ENCODE measurements around the gene RRP12. TPM values are rescaled to one million over a fixed set of nuclear protein-coding genes. Genes with fewer than 3 reads are reported as not detected.

The RRP12 gene
- total RNA-seq, 1 experiment from 2014 or later, result 16.5 TPM

- H3K36me3 ChIP-seq (ENCODE audit: insufficient read depth, low read length), result no peaks in the 10 kb centered on the region
- H3K9ac ChIP-seq (ENCODE audit: low read length), result no peak overlapping the region
- no peak for DNase-seq
- H3K9me3 ChIP-seq (ENCODE audit: low read length), result no peaks in the 10 kb centered on the region
- no peak overlapping the region for H2AFZ ChIP-seq (ENCODE audit: low read length)
- H3K9me2 ChIP-seq (replicated peaks; ENCODE audit: insufficient read depth, low read length), result no peaks in the 10 kb centered on the region
- H3K79me2 ChIP-seq (ENCODE audit: low read length), result no peaks in the 10 kb centered on the region
- H4K20me1 ChIP-seq (ENCODE audit: insufficient read depth, low read depth, low read length), result no peaks in the 10 kb centered on the region
- H3K27ac ChIP-seq (ENCODE audit: low read length), result no peak overlapping the region
- no peaks in the 10 kb centered on the region for H3K4me1 ChIP-seq (ENCODE audit: low read length)
- H3K27me3 ChIP-seq (ENCODE audit: low read length), result no peaks in the 10 kb centered on the region
- H3K4me3 ChIP-seq (ENCODE audit: low read length), result no peak overlapping the region
- H3K4me2 ChIP-seq (ENCODE audit: low read depth, low read length, poor library complexity, severe bottlenecking), result no peak overlapping the region
These were observed 16.5 kb downstream of the RRP12 start for GRCh38 chr10:97384641-97385040.

GRCh38 chr10:97384156-97384555, 17.0 kb downstream of the RRP12 start:
- no peaks in the 10 kb centered on the region for H4K20me1 ChIP-seq (ENCODE audit: insufficient read depth, low read depth, low read length)
- H3K79me2 ChIP-seq (ENCODE audit: low read length), result no peaks in the 10 kb centered on the region
- no peak overlapping the region for H3K4me2 ChIP-seq (ENCODE audit: low read depth, low read length, poor library complexity, severe bottlenecking)
- no peaks in the 10 kb centered on the region for H3K27me3 ChIP-seq (ENCODE audit: low read length)
- no peaks in the 10 kb centered on the region for H3K9me2 ChIP-seq (replicated peaks; ENCODE audit: insufficient read depth, low read length)
- H3K36me3 ChIP-seq (ENCODE audit: insufficient read depth, low read length), result no peaks in the 10 kb centered on the region
- H3K4me1 ChIP-seq (ENCODE audit: low read length), result no peaks in the 10 kb centered on the region
- no peak overlapping the region for H3K27ac ChIP-seq (ENCODE audit: low read length)
- H3K9ac ChIP-seq (ENCODE audit: low read length), result no peak overlapping the region
- no peak for DNase-seq
- H3K4me3 ChIP-seq (ENCODE audit: low read length), result no peak overlapping the region
- no peak overlapping the region for H2AFZ ChIP-seq (ENCODE audit: low read length)
- no peaks in the 10 kb centered on the region for H3K9me3 ChIP-seq (ENCODE audit: low read length)

- Histone ChIP-seq H3K27ac (ENCODE audit: low read length) (no peak overlapping the region), H3K4me2 (ENCODE audit: low read depth, low read length, poor library complexity, severe bottlenecking) (no peak overlapping the region), H3K4me3 (ENCODE audit: low read length) (no peak overlapping the region), H2AFZ (ENCODE audit: low read length) (no peak overlapping the region), H3K9me2 (replicated peaks; ENCODE audit: insufficient read depth, low read length) (no peaks in the 10 kb centered on the region), H3K27me3 (ENCODE audit: low read length) (no peaks in the 10 kb centered on the region), H4K20me1 (ENCODE audit: insufficient read depth, low read depth, low read length) (no peaks in the 10 kb centered on the region), H3K4me1 (ENCODE audit: low read length) (no peaks in the 10 kb centered on the region), H3K9ac (ENCODE audit: low read length) (no peak overlapping the region), H3K79me2 (ENCODE audit: low read length) (no peaks in the 10 kb centered on the region), H3K9me3 (ENCODE audit: low read length) (no peaks in the 10 kb centered on the region), H3K36me3 (ENCODE audit: insufficient read depth, low read length) (no peaks in the 10 kb centered on the region)
- DNase-seq, result no peak
These were observed 18.0 kb downstream of the RRP12 start for GRCh38 chr10:97383159-97383558.

- H4K20me1 ChIP-seq (ENCODE audit: insufficient read depth, low read depth, low read length), result no peaks in the 10 kb centered on the region
- H3K36me3 ChIP-seq (ENCODE audit: insufficient read depth, low read length), result no peaks in the 10 kb centered on the region
- H3K79me2 ChIP-seq (ENCODE audit: low read length), result no peaks in the 10 kb centered on the region
These were observed 19.5 kb downstream of the RRP12 start for GRCh38 chr10:97381626-97382025.

GRCh38 chr10:97380516-97380915, 20.6 kb downstream of the RRP12 start:
- no peak for DNase-seq
- Histone ChIP-seq H3K27ac (ENCODE audit: low read length) (no peak overlapping the region), H3K9me2 (replicated peaks; ENCODE audit: insufficient read depth, low read length) (no peaks in the 10 kb centered on the region), H3K9ac (ENCODE audit: low read length) (no peak overlapping the region), H3K9me3 (ENCODE audit: low read length) (no peaks in the 10 kb centered on the region), H4K20me1 (ENCODE audit: insufficient read depth, low read depth, low read length) (no peaks in the 10 kb centered on the region), H2AFZ (ENCODE audit: low read length) (no peak overlapping the region), H3K36me3 (ENCODE audit: insufficient read depth, low read length) (no peaks in the 10 kb centered on the region), H3K79me2 (ENCODE audit: low read length) (no peaks in the 10 kb centered on the region), H3K27me3 (ENCODE audit: low read length) (no peaks in the 10 kb centered on the region), H3K4me2 (ENCODE audit: low read depth, low read length, poor library complexity, severe bottlenecking) (no peak overlapping the region), H3K4me3 (ENCODE audit: low read length) (no peak overlapping the region), H3K4me1 (ENCODE audit: low read length) (no peaks in the 10 kb centered on the region)

More at GRCh38 chr10:97381626-97382025, 19.5 kb downstream of the RRP12 start:
- Histone ChIP-seq H2AFZ (ENCODE audit: low read length) (no peak overlapping the region), H3K9ac (ENCODE audit: low read length) (no peak overlapping the region), H3K9me3 (ENCODE audit: low read length) (no peaks in the 10 kb centered on the region), H3K27ac (ENCODE audit: low read length) (no peak overlapping the region), H3K9me2 (replicated peaks; ENCODE audit: insufficient read depth, low read length) (no peaks in the 10 kb centered on the region), H3K4me3 (ENCODE audit: low read length) (no peak overlapping the region), H3K27me3 (ENCODE audit: low read length) (no peaks in the 10 kb centered on the region), H3K4me1 (ENCODE audit: low read length) (no peaks in the 10 kb centered on the region), H3K4me2 (ENCODE audit: low read depth, low read length, poor library complexity, severe bottlenecking) (no peak overlapping the region)
- no peak for DNase-seq

GRCh38 chr10:97378933-97379921, 21.9 kb downstream of the RRP12 start:
- DNase-seq, result no peak

GRCh38 chr10:97376413-97376812, 24.7 kb downstream of the RRP12 start:
- H3K4me2 ChIP-seq (ENCODE audit: low read depth, low read length, poor library complexity, severe bottlenecking), result no peak overlapping the region
- no peak overlapping the region for H3K9ac ChIP-seq (ENCODE audit: low read length)
- no peaks in the 10 kb centered on the region for H3K36me3 ChIP-seq (ENCODE audit: insufficient read depth, low read length)
- H3K79me2 ChIP-seq (ENCODE audit: low read length), result no peaks in the 10 kb centered on the region
- no peak for DNase-seq
- no peak overlapping the region for H3K27ac ChIP-seq (ENCODE audit: low read length)
- no peaks in the 10 kb centered on the region for H3K4me1 ChIP-seq (ENCODE audit: low read length)
- H3K4me3 ChIP-seq (ENCODE audit: low read length), result no peak overlapping the region
- no peaks in the 10 kb centered on the region for H3K9me3 ChIP-seq (ENCODE audit: low read length)
- no peaks in the 10 kb centered on the region for H3K27me3 ChIP-seq (ENCODE audit: low read length)
- no peak overlapping the region for H2AFZ ChIP-seq (ENCODE audit: low read length)
- no peaks in the 10 kb centered on the region for H4K20me1 ChIP-seq (ENCODE audit: insufficient read depth, low read depth, low read length)
- H3K9me2 ChIP-seq (replicated peaks; ENCODE audit: insufficient read depth, low read length), result no peaks in the 10 kb centered on the region

More at GRCh38 chr10:97378933-97379921, 21.9 kb downstream of the RRP12 start:
- H3K4me2 ChIP-seq (ENCODE audit: low read depth, low read length, poor library complexity, severe bottlenecking), result no peak overlapping the region
- no peaks in the 10 kb centered on the region for H3K9me3 ChIP-seq (ENCODE audit: low read length)
- no peak overlapping the region for H3K4me3 ChIP-seq (ENCODE audit: low read length)
- H3K79me2 ChIP-seq (ENCODE audit: low read length), result no peaks in the 10 kb centered on the region
- H3K27ac ChIP-seq (ENCODE audit: low read length), result no peak overlapping the region
- no peaks in the 10 kb centered on the region for H3K27me3 ChIP-seq (ENCODE audit: low read length)
- H3K9ac ChIP-seq (ENCODE audit: low read length), result no peak overlapping the region
- H3K9me2 ChIP-seq (replicated peaks; ENCODE audit: insufficient read depth, low read length), result no peaks in the 10 kb centered on the region
- H3K4me1 ChIP-seq (ENCODE audit: low read length), result no peaks in the 10 kb centered on the region
- H3K36me3 ChIP-seq (ENCODE audit: insufficient read depth, low read length), result no peaks in the 10 kb centered on the region
- no peaks in the 10 kb centered on the region for H4K20me1 ChIP-seq (ENCODE audit: insufficient read depth, low read depth, low read length)
- no peak overlapping the region for H2AFZ ChIP-seq (ENCODE audit: low read length)

GRCh38 chr10:97373456-97373855, 27.7 kb downstream of the RRP12 start:
- Histone ChIP-seq H3K27me3 (ENCODE audit: low read length) (no peaks in the 10 kb centered on the region), H3K9me3 (ENCODE audit: low read length) (no peaks in the 10 kb centered on the region), H3K36me3 (ENCODE audit: insufficient read depth, low read length) (no peaks in the 10 kb centered on the region), H3K27ac (ENCODE audit: low read length) (no peak overlapping the region), H3K4me1 (ENCODE audit: low read length) (no peaks in the 10 kb centered on the region), H3K4me2 (ENCODE audit: low read depth, low read length, poor library complexity, severe bottlenecking) (no peak overlapping the region), H4K20me1 (ENCODE audit: insufficient read depth, low read depth, low read length) (no peaks in the 10 kb centered on the region), H2AFZ (ENCODE audit: low read length) (no peak overlapping the region), H3K9ac (ENCODE audit: low read length) (no peak overlapping the region), H3K9me2 (replicated peaks; ENCODE audit: insufficient read depth, low read length) (no peaks in the 10 kb centered on the region), H3K79me2 (ENCODE audit: low read length) (no peaks in the 10 kb centered on the region), H3K4me3 (ENCODE audit: low read length) (no peak overlapping the region)
- DNase-seq, result no peak
